ENCODE results near the gene CHPT1. TPM values are rescaled to one million over a fixed set of nuclear protein-coding genes. Genes with fewer than 3 reads are reported as not detected.
A peak's percentile ranks its signal among the peaks of the same experiment; 100 is the strongest.

CHPT1 gene
- total and polyA plus RNA-seq, 2 of the 13 experiments (the other 11 are each of a cell fraction or from before 2014, with no cell fraction given) = 117 to 178 TPM

DNA sequence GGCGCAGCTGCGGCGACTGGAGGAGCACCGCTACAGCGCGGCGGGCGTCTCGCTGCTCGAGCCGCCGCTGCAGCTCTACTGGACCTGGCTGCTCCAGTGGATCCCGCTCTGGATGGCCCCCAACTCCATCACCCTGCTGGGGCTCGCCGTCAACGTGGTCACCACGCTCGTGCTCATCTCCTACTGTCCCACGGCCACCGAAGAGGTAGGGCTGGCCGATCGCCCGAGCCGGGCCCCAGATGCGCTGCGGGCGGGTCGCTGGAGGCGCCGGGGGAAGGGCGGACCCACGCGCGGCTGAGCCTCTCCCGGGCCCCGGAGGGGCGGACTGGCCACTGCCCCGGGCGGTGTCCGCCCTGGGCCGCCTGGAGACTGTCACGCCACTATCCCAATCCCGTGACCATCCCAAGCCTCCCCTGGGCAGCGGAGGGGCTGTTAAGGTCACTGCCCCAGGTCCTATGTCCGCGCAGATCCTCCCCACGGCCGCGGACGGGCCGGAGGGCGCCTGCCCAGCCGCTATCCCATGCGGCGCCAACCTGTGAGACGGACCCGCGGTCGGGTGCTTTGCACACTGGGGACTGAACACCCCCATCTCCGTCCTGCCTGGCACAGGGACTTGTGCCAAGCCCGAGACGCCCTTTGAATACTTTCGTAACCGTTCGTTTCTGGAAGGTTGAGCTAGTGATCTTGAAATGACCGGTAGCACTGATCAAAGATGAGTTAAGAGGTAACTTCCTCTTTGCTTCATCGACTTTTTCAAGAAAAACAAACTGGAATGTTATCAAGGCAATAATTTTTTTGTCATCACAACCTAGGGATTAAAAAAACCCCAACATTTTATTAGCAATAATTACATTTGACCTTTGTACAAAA, 725 bp downstream of the CHPT1 start (continued):
- TF ChIP-seq, protein P1, sequence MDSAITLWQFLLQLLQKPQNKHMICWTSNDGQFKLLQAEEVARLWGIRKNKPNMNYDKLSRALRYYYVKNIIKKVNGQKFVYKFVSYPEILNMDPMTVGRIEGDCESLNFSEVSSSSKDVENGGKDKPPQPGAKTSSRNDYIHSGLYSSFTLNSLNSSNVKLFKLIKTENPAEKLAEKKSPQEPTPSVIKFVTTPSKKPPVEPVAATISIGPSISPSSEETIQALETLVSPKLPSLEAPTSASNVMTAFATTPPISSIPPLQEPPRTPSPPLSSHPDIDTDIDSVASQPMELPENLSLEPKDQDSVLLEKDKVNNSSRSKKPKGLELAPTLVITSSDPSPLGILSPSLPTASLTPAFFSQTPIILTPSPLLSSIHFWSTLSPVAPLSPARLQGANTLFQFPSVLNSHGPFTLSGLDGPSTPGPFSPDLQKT (CRISPR knock-in tag; IDR thresholded peaks at IDR 0.05; ENCODE audit: borderline replicate concordance) = no peak
- no peak; the same call in 1 of the 2 replicates for TF ChIP-seq MED13 (CRISPR knock-in tag; IDR thresholded peaks at IDR 0.05)
- TF ChIP-seq, protein P2, sequence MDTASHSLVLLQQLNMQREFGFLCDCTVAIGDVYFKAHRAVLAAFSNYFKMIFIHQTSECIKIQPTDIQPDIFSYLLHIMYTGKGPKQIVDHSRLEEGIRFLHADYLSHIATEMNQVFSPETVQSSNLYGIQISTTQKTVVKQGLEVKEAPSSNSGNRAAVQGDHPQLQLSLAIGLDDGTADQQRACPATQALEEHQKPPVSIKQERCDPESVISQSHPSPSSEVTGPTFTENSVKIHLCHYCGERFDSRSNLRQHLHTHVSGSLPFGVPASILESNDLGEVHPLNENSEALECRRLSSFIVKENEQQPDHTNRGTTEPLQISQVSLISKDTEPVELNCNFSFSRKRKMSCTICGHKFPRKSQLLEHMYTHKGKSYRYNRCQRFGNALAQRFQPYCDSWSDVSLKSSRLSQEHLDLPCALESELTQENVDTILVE (CRISPR knock-in tag; IDR thresholded peaks at IDR 0.05) = no peak; the same call in 1 of the 2 replicates
- TF ChIP-seq ZFP36 (IDR thresholded peaks at IDR 0.05; ENCODE audit: borderline replicate concordance, low read depth, low read length, partially characterized antibody) = no peak
- TF ChIP-seq MZF1 (CRISPR knock-in tag; IDR thresholded peaks at IDR 0.05; ENCODE audit: borderline replicate concordance) = no peak
- TF ChIP-seq ESRRA (CRISPR knock-in tag; IDR thresholded peaks at IDR 0.05; ENCODE audit: low read depth) = no peak; the same call in 1 of the 2 replicates
- peak; percentile 84; the same call in 1 of the 2 replicates for TF ChIP-seq ZNF891 (CRISPR knock-in tag; IDR thresholded peaks at IDR 0.05)
- TF ChIP-seq, protein P3, sequence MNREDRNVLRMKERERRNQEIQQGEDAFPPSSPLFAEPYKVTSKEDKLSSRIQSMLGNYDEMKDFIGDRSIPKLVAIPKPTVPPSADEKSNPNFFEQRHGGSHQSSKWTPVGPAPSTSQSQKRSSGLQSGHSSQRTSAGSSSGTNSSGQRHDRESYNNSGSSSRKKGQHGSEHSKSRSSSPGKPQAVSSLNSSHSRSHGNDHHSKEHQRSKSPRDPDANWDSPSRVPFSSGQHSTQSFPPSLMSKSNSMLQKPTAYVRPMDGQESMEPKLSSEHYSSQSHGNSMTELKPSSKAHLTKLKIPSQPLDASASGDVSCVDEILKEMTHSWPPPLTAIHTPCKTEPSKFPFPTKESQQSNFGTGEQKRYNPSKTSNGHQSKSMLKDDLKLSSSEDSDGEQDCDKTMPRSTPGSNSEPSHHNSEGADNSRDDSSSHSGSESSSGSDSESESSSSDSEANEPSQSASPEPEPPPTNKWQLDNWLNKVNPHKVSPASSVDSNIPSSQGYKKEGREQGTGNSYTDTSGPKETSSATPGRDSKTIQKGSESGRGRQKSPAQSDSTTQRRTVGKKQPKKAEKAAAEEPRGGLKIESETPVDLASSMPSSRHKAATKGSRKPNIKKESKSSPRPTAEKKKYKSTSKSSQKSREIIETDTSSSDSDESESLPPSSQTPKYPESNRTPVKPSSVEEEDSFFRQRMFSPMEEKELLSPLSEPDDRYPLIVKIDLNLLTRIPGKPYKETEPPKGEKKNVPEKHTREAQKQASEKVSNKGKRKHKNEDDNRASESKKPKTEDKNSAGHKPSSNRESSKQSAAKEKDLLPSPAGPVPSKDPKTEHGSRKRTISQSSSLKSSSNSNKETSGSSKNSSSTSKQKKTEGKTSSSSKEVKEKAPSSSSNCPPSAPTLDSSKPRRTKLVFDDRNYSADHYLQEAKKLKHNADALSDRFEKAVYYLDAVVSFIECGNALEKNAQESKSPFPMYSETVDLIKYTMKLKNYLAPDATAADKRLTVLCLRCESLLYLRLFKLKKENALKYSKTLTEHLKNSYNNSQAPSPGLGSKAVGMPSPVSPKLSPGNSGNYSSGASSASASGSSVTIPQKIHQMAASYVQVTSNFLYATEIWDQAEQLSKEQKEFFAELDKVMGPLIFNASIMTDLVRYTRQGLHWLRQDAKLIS (CRISPR knock-in tag; IDR thresholded peaks at IDR 0.05) = peak; percentile 89
- TF ChIP-seq ZNF543 (CRISPR knock-in tag; IDR thresholded peaks at IDR 0.05) = no peak
- TF ChIP-seq, protein P4, sequence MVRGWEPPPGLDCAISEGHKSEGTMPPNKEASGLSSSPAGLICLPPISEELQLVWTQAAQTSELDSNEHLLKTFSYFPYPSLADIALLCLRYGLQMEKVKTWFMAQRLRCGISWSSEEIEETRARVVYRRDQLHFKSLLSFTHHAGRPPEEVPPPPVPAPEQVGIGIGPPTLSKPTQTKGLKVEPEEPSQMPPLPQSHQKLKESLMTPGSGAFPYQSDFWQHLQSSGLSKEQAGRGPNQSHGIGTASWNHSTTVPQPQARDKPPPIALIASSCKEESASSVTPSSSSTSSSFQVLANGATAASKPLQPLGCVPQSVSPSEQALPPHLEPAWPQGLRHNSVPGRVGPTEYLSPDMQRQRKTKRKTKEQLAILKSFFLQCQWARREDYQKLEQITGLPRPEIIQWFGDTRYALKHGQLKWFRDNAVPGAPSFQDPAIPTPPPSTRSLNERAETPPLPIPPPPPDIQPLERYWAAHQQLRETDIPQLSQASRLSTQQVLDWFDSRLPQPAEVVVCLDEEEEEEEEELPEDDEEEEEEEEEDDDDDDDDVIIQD (CRISPR knock-in tag; IDR thresholded peaks at IDR 0.05; ENCODE audit: low read depth) = no peak
- TF ChIP-seq ZNF615 (CRISPR knock-in tag; IDR thresholded peaks at IDR 0.05; ENCODE audit: borderline replicate concordance) = no peak
- no peak for TF ChIP-seq PLRG1 (conservative IDR thresholded peaks at IDR 0.05)
- TF ChIP-seq ZNF570 (CRISPR knock-in tag; IDR thresholded peaks at IDR 0.05; ENCODE audit: borderline replicate concordance) = no peak
- TF ChIP-seq, protein P5, sequence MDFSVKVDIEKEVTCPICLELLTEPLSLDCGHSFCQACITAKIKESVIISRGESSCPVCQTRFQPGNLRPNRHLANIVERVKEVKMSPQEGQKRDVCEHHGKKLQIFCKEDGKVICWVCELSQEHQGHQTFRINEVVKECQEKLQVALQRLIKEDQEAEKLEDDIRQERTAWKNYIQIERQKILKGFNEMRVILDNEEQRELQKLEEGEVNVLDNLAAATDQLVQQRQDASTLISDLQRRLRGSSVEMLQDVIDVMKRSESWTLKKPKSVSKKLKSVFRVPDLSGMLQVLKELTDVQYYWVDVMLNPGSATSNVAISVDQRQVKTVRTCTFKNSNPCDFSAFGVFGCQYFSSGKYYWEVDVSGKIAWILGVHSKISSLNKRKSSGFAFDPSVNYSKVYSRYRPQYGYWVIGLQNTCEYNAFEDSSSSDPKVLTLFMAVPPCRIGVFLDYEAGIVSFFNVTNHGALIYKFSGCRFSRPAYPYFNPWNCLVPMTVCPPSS (IDR thresholded peaks at IDR 0.05) = no peak
- no peak for TF ChIP-seq TGIF2 (CRISPR knock-in tag; IDR thresholded peaks at IDR 0.05)
- no peak for TF ChIP-seq ZNF709 (CRISPR knock-in tag; IDR thresholded peaks at IDR 0.05)
- no peak for TF ChIP-seq FOXA1 (IDR thresholded peaks at IDR 0.05)
- no peak for TF ChIP-seq FOXA1 (CRISPR knock-in tag; IDR thresholded peaks at IDR 0.05)
- no peak for TF ChIP-seq HOXA7 (CRISPR knock-in tag; IDR thresholded peaks at IDR 0.05)
- no peak for TF ChIP-seq NCOR1 (IDR thresholded peaks at IDR 0.05; ENCODE audit: borderline replicate concordance, low read length)
